HepG2 (cell line): ENCODE data around the gene PBOV1.

Source experiments
- RFX5 ChIP-seq: IDR thresholded peaks from 2 replicates; pipeline ENCODE4 v1.6.1; 2011; ENCODE audit warnings: low read depth, low read length, improper control_type of control experiment
- ZNF564 ChIP-seq: sonication (generic); formaldehyde crosslinking; IDR thresholded peaks from 2 replicates; pipeline ENCODE4 v1.8.1; 2023; ENCODE audit warnings: mild to moderate bottlenecking, missing genetic modification reagents

- TF ChIP-seq RFX5 (no peak), ZNF564 (CRISPR knock-in tag) (no peak)
Observed at GRCh38 chr6:138187156-138187555, 31.1 kb downstream of the PBOV1 start.
